Nephron (organoid): ENCODE data around the gene PTDSS2.
A peak's percentile ranks its signal among the peaks of the same experiment; 100 is the strongest.

Experiments
- H3K27ac Mint-ChIP-seq, 3 experiments: 2 replicates each; pipeline ENCODE4 v1.8.0; 2020; ENCODE audit warnings: mixed read lengths in 3 of 3, mild to moderate bottlenecking in 2 of 3, moderate library complexity in 1 of 3
- H3K27me3 Mint-ChIP-seq: 2 replicates; pipeline ENCODE4 v1.8.0; 2021; ENCODE audit warnings: low read depth, mild to moderate bottlenecking, moderate library complexity, mixed read lengths
- H3K36me3 Mint-ChIP-seq: 2 replicates; pipeline ENCODE4 v1.8.0; 2020; ENCODE audit warnings: low read depth, mixed read lengths
- H3K4me1 Mint-ChIP-seq: 2 replicates; pipeline ENCODE4 v1.8.0; 2020; ENCODE audit warnings: mixed read lengths
- H3K4me3 Mint-ChIP-seq, 3 experiments: 2 replicates each; pipeline ENCODE4 v1.8.0; 2020; ENCODE audit warnings: mild to moderate bottlenecking in 3 of 3, mixed read lengths in 3 of 3, moderate library complexity in 2 of 3
- H3K9me3 Mint-ChIP-seq: 2 replicates; pipeline ENCODE4 v1.8.0; 2020; ENCODE audit warnings: mixed read lengths
- CTCF ChIP-seq, 3 experiments: fragments of 200-600 bp; sonication (generic); IDR thresholded peaks; one replicate each; pipeline ENCODE4 v1.5.0; 2021; ENCODE audit warnings: antibody characterized with exemption in 3 of 3; ENCODE audit not compliant: unreplicated experiment in 3 of 3

Gene PTDSS2

GRCh38 chr11:472816-473215 is 22.7 kb downstream of the PTDSS2 start:
- no peaks in the 10 kb centered on the region for H3K9me3 Mint-ChIP-seq
- TF ChIP-seq CTCF (IDR thresholded peaks at IDR 0.05; ENCODE audit: unreplicated experiment in 3 of 3), result no peak
- H3K27me3 Mint-ChIP-seq, result no peaks in the 10 kb centered on the region
- no peak overlapping the region for H3K4me3 Mint-ChIP-seq
- peaks cover 36% of the 10 kb centered on the region for H3K4me1 Mint-ChIP-seq
- H3K27ac Mint-ChIP-seq, result no peak overlapping the region
- no peaks in the 10 kb centered on the region for H3K36me3 Mint-ChIP-seq

GRCh38 chr11:473415-473814 is 23.3 kb downstream of the PTDSS2 start:
- Mint-ChIP-seq H3K4me3 (no peak overlapping the region), H3K4me1 (peaks cover 31% of the 10 kb centered on the region), H3K27ac (peak overlapping the region in 1 of 3 experiments; percentile 52), H3K9me3 (no peaks in the 10 kb centered on the region), H3K27me3 (no peaks in the 10 kb centered on the region), H3K36me3 (no peaks in the 10 kb centered on the region)
- TF ChIP-seq CTCF (IDR thresholded peaks at IDR 0.05; ENCODE audit: unreplicated experiment in 3 of 3), result no peak

GRCh38 chr11:473962-474785 is 24.1 kb downstream of the PTDSS2 start:
- Mint-ChIP-seq H3K4me1 (peaks cover 30% of the 10 kb centered on the region), H3K9me3 (no peaks in the 10 kb centered on the region), H3K27me3 (no peaks in the 10 kb centered on the region), H3K4me3 (no peak overlapping the region), H3K27ac (peak overlapping the region in 1 of 3 experiments; percentile 17), H3K36me3 (peaks cover 1% of the 10 kb centered on the region)
- no peak for TF ChIP-seq CTCF (IDR thresholded peaks at IDR 0.05; ENCODE audit: unreplicated experiment in 3 of 3)

- H3K36me3 Mint-ChIP-seq, result peaks cover 4% of the 10 kb centered on the region
- no peaks in the 10 kb centered on the region for H3K9me3 Mint-ChIP-seq
- no peak for TF ChIP-seq CTCF (IDR thresholded peaks at IDR 0.05; ENCODE audit: unreplicated experiment in 3 of 3)
- H3K4me3 Mint-ChIP-seq, result no peak overlapping the region
- no peaks in the 10 kb centered on the region for H3K27me3 Mint-ChIP-seq
- no peak overlapping the region for H3K27ac Mint-ChIP-seq
- H3K4me1 Mint-ChIP-seq, result peaks cover 28% of the 10 kb centered on the region
Measured at GRCh38 chr11:474914-475506, 24.9 kb downstream of the PTDSS2 start.

- Mint-ChIP-seq H3K9me3 (no peaks in the 10 kb centered on the region), H3K27ac (no peak overlapping the region), H3K4me3 (no peak overlapping the region), H3K36me3 (peaks cover 5% of the 10 kb centered on the region), H3K4me1 (peaks cover 23% of the 10 kb centered on the region), H3K27me3 (no peaks in the 10 kb centered on the region)
- TF ChIP-seq CTCF (IDR thresholded peaks at IDR 0.05; ENCODE audit: unreplicated experiment in 3 of 3), result no peak
Measured at GRCh38 chr11:475941-476340, 25.9 kb downstream of the PTDSS2 start.
